Trophoblast cell (in vitro differentiated cells and primary cell): ENCODE results near the gene ACTA1. TPM values are rescaled to one million over a fixed set of nuclear protein-coding genes. Genes with fewer than 3 reads are reported as not detected.

Source experiments
- DNase-seq, 2 donors: peaks; one replicate each; pipeline ENCODE4 v3.0.0-alpha.2; 2016
- H2AFZ ChIP-seq: 2 replicates; pipeline ENCODE4 v1.6.1; 2013; ENCODE audit warnings: low read length, moderate library complexity, mild to moderate bottlenecking; ENCODE audit not compliant: insufficient read depth, poor library complexity
- H2AK5ac ChIP-seq: 2 replicates; pipeline ENCODE4 v1.6.1; 2013; ENCODE audit warnings: mild to moderate bottlenecking, low read length
- H2BK120ac ChIP-seq: 2 replicates; pipeline ENCODE4 v1.6.1; 2013; ENCODE audit warnings: low read length, mild to moderate bottlenecking, moderate library complexity; ENCODE audit not compliant: insufficient read depth, poor library complexity
- H2BK12ac ChIP-seq: 2 replicates; pipeline ENCODE4 v1.6.1; 2013; ENCODE audit warnings: mild to moderate bottlenecking, low read length, moderate library complexity
- H2BK5ac ChIP-seq: 2 replicates; pipeline ENCODE4 v1.6.1; 2013; ENCODE audit warnings: low read length, low read depth, moderate library complexity, mild to moderate bottlenecking; ENCODE audit not compliant: poor library complexity
- H3K14ac ChIP-seq: 2 replicates; pipeline ENCODE4 v1.6.1; 2013; ENCODE audit warnings: mild to moderate bottlenecking, low read length
- H3K18ac ChIP-seq: 2 replicates; pipeline ENCODE4 v1.6.1; 2013; ENCODE audit warnings: mild to moderate bottlenecking, low read length
- H3K23ac ChIP-seq: 2 replicates; pipeline ENCODE4 v1.6.1; 2013; ENCODE audit warnings: low read length
- H3K27ac ChIP-seq: 2 replicates; pipeline ENCODE4 v1.5.1; 2013; ENCODE audit warnings: low read depth, mild to moderate bottlenecking, inconsistent platforms, low read length, moderate library complexity
- H3K27me3 ChIP-seq: 2 replicates; pipeline ENCODE4 v1.6.1; 2013; ENCODE audit warnings: inconsistent platforms, mild to moderate bottlenecking, low read length, moderate library complexity; ENCODE audit not compliant: insufficient read depth
- H3K36me3 ChIP-seq, 2 experiments: 1 replicate in 1 of 2; 2 replicates in 1 of 2; pipeline ENCODE4 v1.6.1; 2013; ENCODE audit warnings: low read length in 2 of 2, mild to moderate bottlenecking in 2 of 2, moderate library complexity in 1 of 2; ENCODE audit not compliant: insufficient read depth in 2 of 2, control insufficient read depth in 1 of 2
- H3K4ac ChIP-seq: 2 replicates; pipeline ENCODE4 v1.6.1; 2013; ENCODE audit warnings: low read depth, mild to moderate bottlenecking, low read length, moderate library complexity
- H3K4me1 ChIP-seq, 2 experiments: 1 replicate in 1 of 2; 2 replicates in 1 of 2; pipeline ENCODE4 v1.6.1; 2013; ENCODE audit warnings: low read length in 2 of 2, mild to moderate bottlenecking in 2 of 2, moderate library complexity in 1 of 2; ENCODE audit not compliant: insufficient read depth in 2 of 2, control insufficient read depth in 1 of 2
- H3K4me2 ChIP-seq: 2 replicates; pipeline ENCODE4 v1.6.1; 2013; ENCODE audit warnings: inconsistent platforms, mild to moderate bottlenecking, low read length, moderate library complexity
- H3K4me3 ChIP-seq: 2 replicates; pipeline ENCODE4 v1.5.1; 2013; ENCODE audit warnings: mild to moderate bottlenecking, low read depth, low read length, inconsistent platforms
- H3K79me1 ChIP-seq: one replicate; pipeline ENCODE4 v1.6.1; 2013; ENCODE audit warnings: low read length
- H3K79me2 ChIP-seq: 2 replicates; pipeline ENCODE4 v1.6.1; 2013; ENCODE audit warnings: low read length, mild to moderate bottlenecking; ENCODE audit not compliant: control insufficient read depth, insufficient read depth, poor library complexity
- H3K9ac ChIP-seq: 2 replicates; pipeline ENCODE4 v1.6.1; 2013; ENCODE audit warnings: mild to moderate bottlenecking, low read length
- H3K9me3 ChIP-seq: 2 replicates; pipeline ENCODE4 v1.6.1; 2013; ENCODE audit warnings: low read depth, mild to moderate bottlenecking, control low read depth, inconsistent platforms, low read length; ENCODE audit not compliant: insufficient read depth
- H4K12ac ChIP-seq: 2 replicates; pipeline ENCODE4 v1.6.1; 2013; ENCODE audit warnings: low read depth, mild to moderate bottlenecking, low read length, moderate library complexity
- H4K8ac ChIP-seq: 2 replicates; pipeline ENCODE4 v1.6.1; 2013; ENCODE audit warnings: low read depth, mild to moderate bottlenecking, low read length, moderate library complexity
- H4K91ac ChIP-seq: one replicate; pipeline ENCODE4 v1.6.1; 2013; ENCODE audit warnings: low read depth, mild to moderate bottlenecking, low read length, moderate library complexity
- WGBS: extraction: QIAGEN DNeasy Blood & Tissue Kit; methylation state at CpG from one replicate; pipeline ENCODE4 v1.1.7; 2013; ENCODE audit warnings: missing lambda C conversion rate; ENCODE audit not compliant: insufficient read length, insufficient coverage; ENCODE audit errors: extremely low coverage; 5-methylcytosine and 5-hydroxymethylcytosine counted together
- polyA plus RNA-seq: library from polyadenylated mRNA; stranded (reverse); fragments of 200-250 nt; gene quantifications from 2 replicates; pipeline ENCODE4 v1.2.3, GENCODE V29; 2013

The ACTA1 gene
- polyA plus RNA-seq, result 51.4 and 63.6 TPM in 2 replicates

DNA sequence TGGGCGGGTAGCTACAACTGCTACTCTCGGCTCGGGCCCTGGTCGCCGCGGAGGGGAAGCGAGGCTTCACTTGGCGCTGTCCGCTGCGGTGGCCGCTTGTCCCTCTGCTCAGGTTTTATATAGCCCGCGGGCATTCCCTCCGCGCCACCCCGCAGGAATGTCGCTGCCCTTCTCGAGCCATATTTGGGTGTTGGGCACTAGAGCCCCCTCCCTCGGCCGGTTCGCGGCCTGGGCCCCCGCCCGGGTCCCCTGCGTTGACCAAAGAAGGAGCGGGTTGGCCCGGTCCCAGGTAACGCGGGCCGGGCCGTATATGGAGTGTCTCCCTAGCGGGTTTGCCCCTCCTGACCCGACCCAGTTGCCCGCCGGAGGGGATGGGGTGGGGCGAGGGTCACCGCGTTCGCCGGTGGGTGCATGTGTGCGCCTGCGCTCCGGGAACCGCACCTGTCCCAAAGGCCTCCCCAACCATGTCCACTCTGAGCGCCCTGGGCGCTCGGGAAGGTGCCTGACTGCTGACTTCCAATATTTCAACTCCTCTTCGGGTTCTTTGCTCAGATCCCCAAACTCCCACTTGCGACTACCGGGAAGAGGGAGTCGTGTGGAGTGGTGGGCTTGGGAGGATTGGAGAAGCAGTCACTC lies at the start of gene ACTA1:
Gene ACTA1, minus strand, starts transcription at position 90 of the 636 bp plus-strand sequence. CDS start 979 bp downstream, outside the sequence.
- H3K4ac ChIP-seq, result no peak within 1 kb of the TSS
- H2AFZ ChIP-seq, result no peak within 1 kb of the TSS
- no peaks in the 10 kb centered on the region for H3K79me2 ChIP-seq
- H3K18ac ChIP-seq, result no peak within 1 kb of the TSS
- H3K23ac ChIP-seq, result no peak within 1 kb of the TSS
- H3K4me3 ChIP-seq, result no peak within 1 kb of the TSS
- peaks cover 10% of the 10 kb centered on the region for H3K9me3 ChIP-seq
- H4K12ac ChIP-seq, result no peak within 1 kb of the TSS
- no peak within 1 kb of the TSS for H4K8ac ChIP-seq
- no CpG with 5 or more reads among the region's 51 CpGs for WGBS
- H3K4me2 ChIP-seq, result peak within 1 kb of the TSS; percentile 74
- no peak within 1 kb of the TSS for H2AK5ac ChIP-seq
- peaks cover 8 to 12% of the 10 kb centered on the region in 2 experiments for H3K4me1 ChIP-seq
- no peak within 1 kb of the TSS for H4K91ac ChIP-seq
- no peaks in the 10 kb centered on the region for H3K79me1 ChIP-seq
- no peak within 1 kb of the TSS for H2BK120ac ChIP-seq
- H3K27me3 ChIP-seq, result peaks cover 38% of the 10 kb centered on the region
- H3K14ac ChIP-seq, result no peak within 1 kb of the TSS
- peaks cover 0 to under 1% of the 10 kb centered on the region in 2 experiments for H3K36me3 ChIP-seq
- DNase-seq, result peak in 1 of 2 donors; percentile 10
- H2BK5ac ChIP-seq, result no peak within 1 kb of the TSS
- no peak within 1 kb of the TSS for H3K27ac ChIP-seq
- H2BK12ac ChIP-seq, result no peak within 1 kb of the TSS
- no peak within 1 kb of the TSS for H3K9ac ChIP-seq

GRCh38 chr1:229482511-229482910 lies 48.6 kb upstream of the ACTA1 start:
- H2AK5ac ChIP-seq, result no peak overlapping the region
- H3K4ac ChIP-seq, result no peak overlapping the region
- WGBS, result no CpG with 5 or more reads among the region's 5 CpGs
- no peak overlapping the region for H4K12ac ChIP-seq
- no peak overlapping the region for H4K8ac ChIP-seq
- no peak overlapping the region for H3K27ac ChIP-seq
- no peak for DNase-seq
- H3K4me3 ChIP-seq, result no peak overlapping the region
- H3K9me3 ChIP-seq, result no peaks in the 10 kb centered on the region
- no peak overlapping the region for H3K18ac ChIP-seq
- H2BK5ac ChIP-seq, result no peak overlapping the region
- H4K91ac ChIP-seq, result no peak overlapping the region
- no peak overlapping the region for H2AFZ ChIP-seq
- H2BK120ac ChIP-seq, result no peak overlapping the region
- H3K14ac ChIP-seq, result no peak overlapping the region
- H3K36me3 ChIP-seq, result peaks cover 25 to 42% of the 10 kb centered on the region in 2 experiments
- H3K27me3 ChIP-seq, result no peaks in the 10 kb centered on the region
- no peak overlapping the region for H3K9ac ChIP-seq
- no peaks in the 10 kb centered on the region for H3K79me1 ChIP-seq
- H3K4me1 ChIP-seq, result no peaks in the 10 kb centered on the region
- no peaks in the 10 kb centered on the region for H3K79me2 ChIP-seq
- no peak overlapping the region for H2BK12ac ChIP-seq
- no peak overlapping the region for H3K4me2 ChIP-seq
- no peak overlapping the region for H3K23ac ChIP-seq

DNA sequence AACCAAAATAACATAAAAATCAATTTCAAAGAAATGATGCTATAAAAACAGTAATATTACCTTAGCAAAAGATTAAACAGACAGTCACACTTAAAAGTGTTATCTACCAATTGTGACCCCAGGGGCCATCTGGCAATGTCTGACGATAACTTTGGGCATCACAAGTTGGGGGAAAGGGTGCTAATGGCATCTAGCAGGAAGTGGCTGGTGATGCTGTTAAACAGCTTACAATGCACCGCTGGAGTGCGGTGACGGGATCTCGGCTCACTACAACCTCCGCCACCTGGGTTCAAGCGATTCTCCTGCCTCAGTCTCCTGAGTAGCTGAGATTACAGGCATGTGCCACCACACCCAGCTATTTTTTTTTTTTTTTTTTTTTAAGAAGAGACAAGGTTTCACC lies 46.6 kb upstream of the ACTA1 start:
- Histone ChIP-seq H3K4me2 (no peak overlapping the region), H3K27me3 (no peaks in the 10 kb centered on the region), H3K36me3 (peaks cover 24 to 35% of the 10 kb centered on the region in 2 experiments), H3K14ac (no peak overlapping the region), H3K4me3 (no peak overlapping the region), H4K91ac (no peak overlapping the region), H4K12ac (no peak overlapping the region), H3K9ac (no peak overlapping the region), H2BK5ac (no peak overlapping the region), H3K23ac (no peak overlapping the region), H2AK5ac (no peak overlapping the region), H2BK120ac (no peak overlapping the region), H4K8ac (no peak overlapping the region), H2BK12ac (no peak overlapping the region), H3K9me3 (no peaks in the 10 kb centered on the region), H3K4ac (no peak overlapping the region), H3K27ac (no peak overlapping the region), H3K4me1 (no peaks in the 10 kb centered on the region), H3K18ac (no peak overlapping the region), H2AFZ (no peak overlapping the region), H3K79me2 (no peaks in the 10 kb centered on the region), H3K79me1 (no peaks in the 10 kb centered on the region)
- no CpG with 5 or more reads among the region's 7 CpGs for WGBS
- no peak for DNase-seq

DNA sequence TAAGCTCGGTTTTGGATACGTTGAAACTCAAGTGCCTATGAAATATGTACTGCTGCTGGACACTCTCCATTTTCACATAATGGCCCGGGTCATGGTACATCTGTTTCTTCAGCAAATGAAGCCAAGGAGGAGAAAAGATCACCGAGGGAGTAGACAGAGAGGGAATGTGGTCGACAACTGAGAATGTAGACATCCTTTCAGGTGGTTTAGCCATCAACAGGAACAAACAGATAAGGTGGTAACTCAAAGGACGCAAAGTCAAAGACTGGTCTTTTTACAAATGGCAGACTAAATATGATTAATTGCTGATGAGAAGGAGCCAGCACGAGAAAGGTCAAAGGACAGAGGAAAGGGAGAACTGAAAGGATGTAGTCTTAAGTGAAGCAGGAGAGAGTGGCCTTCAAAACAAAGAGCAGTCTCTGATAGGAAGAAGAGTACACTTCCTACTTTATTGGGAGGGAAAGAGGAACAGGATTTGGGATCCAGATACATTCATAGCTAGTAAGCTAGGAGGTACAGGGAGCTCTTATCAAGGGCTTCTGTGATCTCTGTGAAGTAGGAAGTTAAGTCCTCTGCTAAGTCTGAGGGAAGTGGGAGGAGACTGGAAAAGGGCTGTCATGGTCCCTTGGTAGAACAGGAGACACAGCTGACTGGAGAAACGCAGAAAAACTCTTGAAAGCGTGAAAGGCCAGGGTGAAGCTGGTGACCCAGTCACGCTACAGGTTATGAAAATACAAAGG lies 45.9 kb upstream of the ACTA1 start:
- Histone ChIP-seq H3K4me2 (no peak overlapping the region), H3K18ac (no peak overlapping the region), H2AFZ (no peak overlapping the region), H4K8ac (no peak overlapping the region), H3K27ac (no peak overlapping the region), H3K27me3 (no peaks in the 10 kb centered on the region), H4K12ac (no peak overlapping the region), H3K4me1 (no peaks in the 10 kb centered on the region), H3K23ac (no peak overlapping the region), H3K79me1 (no peaks in the 10 kb centered on the region), H3K14ac (no peak overlapping the region), H4K91ac (no peak overlapping the region), H3K79me2 (no peaks in the 10 kb centered on the region), H2BK5ac (no peak overlapping the region), H3K9ac (no peak overlapping the region), H2BK120ac (no peak overlapping the region), H3K36me3 (peaks cover 25 to 36% of the 10 kb centered on the region in 2 experiments), H2BK12ac (no peak overlapping the region), H2AK5ac (no peak overlapping the region), H3K4ac (no peak overlapping the region), H3K9me3 (no peaks in the 10 kb centered on the region), H3K4me3 (no peak overlapping the region)
- no CpG with 5 or more reads among the region's 10 CpGs for WGBS
- DNase-seq, result no peak
